ENCODE data around the gene ABTB2. TPM values are rescaled to one million over a fixed set of nuclear protein-coding genes. Genes with fewer than 3 reads are reported as not detected.

The ABTB2 gene
- total and polyA plus RNA-seq, 9 of the 15 experiments (the other 6 are each of a cell fraction or from before 2014, with no cell fraction given): 0.03 to 0.18 (median 0.12) TPM; not detected in 2

DNA sequence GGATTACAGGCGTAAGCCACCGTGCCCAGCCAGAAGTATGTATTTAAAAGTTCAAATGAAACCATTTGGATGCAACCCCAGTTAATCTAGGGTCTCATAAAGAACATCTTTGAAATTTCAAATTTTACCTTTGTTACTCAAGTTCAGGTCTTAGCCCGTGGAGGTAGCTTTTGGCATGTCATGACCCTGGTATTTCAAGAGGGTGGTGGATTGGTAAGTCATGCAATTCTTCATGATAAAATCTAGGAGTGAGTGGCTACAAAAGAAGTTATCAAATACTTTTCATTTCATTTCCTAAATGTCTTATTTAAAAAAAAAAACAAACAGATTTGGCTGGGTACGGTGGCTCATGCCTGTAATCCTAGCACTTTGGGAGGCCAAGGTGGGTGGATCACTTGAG lies 80.6 kb downstream of the ABTB2 start:
- WGBS (ENCODE audit: insufficient coverage, low coverage, missing lambda C conversion rate): 0% methylated on average over 4 of the region's 4 CpGs
- H3K9ac ChIP-seq (ENCODE audit: insufficient read depth in 1 of 2, low read depth in 2 of 2, low read length in 2 of 2): no peak overlapping the region
- CTCF ChIA-PET (ENCODE audit: low intra/inter-chr PET ratio): no interaction called here
- in situ Hi-C loops (cut with MboI) (no loop called here), intact Hi-C loops (cut with micrococcal nuclease) (no loop called here)
- POLR2A ChIA-PET: no interaction called here
- no peak overlapping the region for H3K4me3 ChIP-seq
- ATAC-seq: no peak
- H3K4me2 ChIP-seq (ENCODE audit: insufficient read depth, low read length): no peak overlapping the region
- TF ChIP-seq ZBTB12 (CRISPR knock-in tag; IDR thresholded peaks at IDR 0.05) (no peak), BRD9 (IDR thresholded peaks at IDR 0.05; ENCODE audit: low read depth, partially characterized antibody) (no peak), ETS2 (tag; IDR thresholded peaks at IDR 0.05; ENCODE audit: borderline replicate concordance, poor library complexity, severe bottlenecking) (no peak), ZFX (CRISPR knock-in tag; IDR thresholded peaks at IDR 0.05) (no peak), E4F1 (CRISPR knock-in tag; IDR thresholded peaks at IDR 0.05; ENCODE audit: borderline replicate concordance) (no peak), PKNOX1 (IDR thresholded peaks at IDR 0.05) (no peak), PTTG1 (tag; IDR thresholded peaks at IDR 0.05; ENCODE audit: low read depth) (no peak), THAP7 (CRISPR knock-in tag; IDR thresholded peaks at IDR 0.05) (no peak), ZNF583 (CRISPR knock-in tag; IDR thresholded peaks at IDR 0.05) (no peak)
- TF ChIP-seq, protein P1, sequence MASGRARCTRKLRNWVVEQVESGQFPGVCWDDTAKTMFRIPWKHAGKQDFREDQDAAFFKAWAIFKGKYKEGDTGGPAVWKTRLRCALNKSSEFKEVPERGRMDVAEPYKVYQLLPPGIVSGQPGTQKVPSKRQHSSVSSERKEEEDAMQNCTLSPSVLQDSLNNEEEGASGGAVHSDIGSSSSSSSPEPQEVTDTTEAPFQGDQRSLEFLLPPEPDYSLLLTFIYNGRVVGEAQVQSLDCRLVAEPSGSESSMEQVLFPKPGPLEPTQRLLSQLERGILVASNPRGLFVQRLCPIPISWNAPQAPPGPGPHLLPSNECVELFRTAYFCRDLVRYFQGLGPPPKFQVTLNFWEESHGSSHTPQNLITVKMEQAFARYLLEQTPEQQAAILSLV (tag; IDR thresholded peaks at IDR 0.05): no peak
- no peak overlapping the region for H2AFZ ChIP-seq (ENCODE audit: low read depth, low read length)
- no peaks in the 10 kb centered on the region for H3K79me2 ChIP-seq (ENCODE audit: control insufficient read depth, insufficient read depth, low read length)
- peaks cover 27 to 37% of the 10 kb centered on the region in 2 experiments for H3K27me3 ChIP-seq (ENCODE audit: control insufficient read depth in 2 of 2, insufficient read depth in 2 of 2, low read length in 2 of 2)
- no peaks in the 10 kb centered on the region for H3K9me1 ChIP-seq (ENCODE audit: control insufficient read depth, insufficient read depth, low read length)
- FAIRE-seq: no peak
- no peaks in the 10 kb centered on the region for H3K36me3 ChIP-seq (ENCODE audit: control insufficient read depth, insufficient read depth, low read length)
- no peak overlapping the region for H3K27ac ChIP-seq (ENCODE audit: extremely low read depth, low read depth, low read length)
- H3K9me3 ChIP-seq (replicated peaks; ENCODE audit: control insufficient read depth, insufficient read depth, low read depth, low read length): no peaks in the 10 kb centered on the region
- H4K20me1 ChIP-seq (replicated peaks; ENCODE audit: control insufficient read depth, insufficient read depth, low read length): no peaks in the 10 kb centered on the region; the same call in 1 of the 2 replicates
- BruUV-seq (replicated peaks): no TSS peak
- no peaks in the 10 kb centered on the region for H3K4me1 ChIP-seq (replicated peaks in 1 of 2; ENCODE audit: control insufficient read depth in 2 of 2, insufficient read depth in 2 of 2, low read length in 2 of 2)
- DNase-seq (ENCODE audit: extremely low read depth in 1 of 4, low spot score in 3 of 4): no peak

All from K562 (cell line).